ENCODE data around the gene ARL5B. TPM values are rescaled to one million over a fixed set of nuclear protein-coding genes. Genes with fewer than 3 reads are reported as not detected.

Gene ARL5B
- polyA plus RNA-seq, 3 donors, result 43.4 to 48.2 (median 43.9) TPM

GRCh38 chr10:18658271-18659124 lies 733 bp upstream of the ARL5B start:
- no peak for DNase-seq (ENCODE audit: low read depth in 3 of 3, low spot score in 2 of 3)

- DNase-seq (ENCODE audit: low read depth in 3 of 3, low spot score in 2 of 3), result no peak
Observed at GRCh38 chr10:18659819-18660535, 746 bp downstream of the ARL5B start.

- no peak for DNase-seq (ENCODE audit: low read depth in 3 of 3, low spot score in 2 of 3)
Observed at GRCh38 chr10:18660816-18661431, 1.7 kb downstream of the ARL5B start.

DNA sequence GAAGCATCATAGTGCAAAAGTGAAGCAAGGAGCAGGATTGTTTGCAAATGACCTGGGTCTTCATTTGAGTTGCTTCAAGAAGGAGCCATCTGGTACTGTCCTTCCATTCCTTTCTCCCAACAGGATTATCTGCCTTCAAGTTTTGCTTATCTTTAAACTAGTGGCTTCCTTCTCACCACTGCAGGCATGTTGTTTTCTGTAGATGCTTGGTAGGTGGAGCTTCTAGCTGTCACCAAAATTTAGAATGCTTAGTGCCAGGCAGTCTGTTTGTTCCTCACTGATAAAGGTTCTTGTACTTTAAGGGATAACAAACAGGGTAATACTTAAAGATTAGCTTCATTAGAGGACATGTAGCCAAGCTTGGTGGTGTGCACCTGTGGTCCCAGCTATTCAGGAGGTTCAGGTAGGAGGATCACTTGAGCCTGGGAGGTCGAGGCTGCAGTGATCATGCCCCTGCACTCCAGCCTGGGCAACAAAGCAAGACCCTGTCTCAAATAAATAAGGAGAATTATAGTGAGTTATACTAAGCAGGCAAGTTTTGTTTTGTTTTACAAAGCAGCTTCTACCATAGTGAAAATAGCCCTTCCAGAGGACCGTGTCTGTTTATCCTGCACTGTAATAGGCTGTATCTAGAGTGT lies 5.7 kb downstream of the ARL5B start:
- DNase-seq (ENCODE audit: low read depth in 3 of 3, low spot score in 2 of 3), result no peak

DNA sequence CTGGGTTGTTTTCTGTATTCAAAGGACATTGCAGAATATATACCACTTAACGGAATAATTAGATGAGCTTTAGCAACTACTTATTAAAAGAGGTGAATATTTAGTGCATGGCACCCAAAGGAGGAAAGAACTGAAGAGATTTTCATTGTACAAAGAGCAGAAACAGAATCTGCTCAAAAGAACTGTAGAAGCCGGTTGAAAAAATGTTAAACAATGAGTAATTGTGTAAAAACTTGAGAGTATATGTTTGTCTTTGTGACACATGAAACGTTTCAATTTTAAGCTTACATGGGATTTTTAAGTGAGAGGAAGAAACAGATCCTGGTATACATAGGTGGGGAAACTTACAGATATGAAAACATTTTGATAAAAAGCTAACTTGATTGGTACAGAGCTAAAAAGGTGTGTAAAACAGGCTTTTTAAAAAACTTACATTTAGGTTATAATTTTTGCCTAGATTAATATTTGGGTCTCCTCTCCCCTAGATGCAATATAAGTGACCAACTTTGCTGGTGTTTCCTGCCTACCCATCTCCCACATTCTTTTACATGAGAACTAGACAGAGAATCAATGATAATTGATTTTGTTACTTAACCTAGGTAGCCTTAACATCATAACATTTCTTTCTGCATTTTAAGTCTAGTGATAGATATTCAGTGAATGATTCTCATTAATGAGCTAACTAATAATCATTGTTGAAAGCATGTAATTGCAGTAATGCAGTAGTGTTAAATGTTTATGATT lies 6.8 kb downstream of the ARL5B start:
- DNase-seq (ENCODE audit: low read depth in 3 of 3, low spot score in 2 of 3), result no peak

DNA sequence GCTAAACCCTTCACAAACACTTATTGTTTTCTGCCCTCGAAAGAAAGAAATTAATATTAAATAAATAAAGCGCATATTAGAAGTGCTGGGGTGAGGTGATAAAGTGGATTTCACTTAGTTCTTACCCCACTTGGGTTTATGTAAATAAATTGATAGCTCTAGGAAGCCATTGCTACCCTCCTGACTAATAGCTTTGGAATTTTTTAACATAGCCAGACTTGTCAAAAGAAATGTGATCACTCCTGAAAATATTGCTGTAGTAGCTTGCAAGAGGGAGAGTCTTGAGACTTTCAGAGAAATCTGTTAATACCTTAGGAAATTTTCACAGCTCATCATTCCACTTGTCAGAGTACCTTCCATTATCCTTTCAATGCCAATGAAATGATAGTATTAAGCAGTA lies 7.6 kb downstream of the ARL5B start:
- DNase-seq (ENCODE audit: low read depth in 3 of 3, low spot score in 2 of 3), result no peak

GRCh38 chr10:18668026-18668425 lies 8.8 kb downstream of the ARL5B start:
- no peak for DNase-seq (ENCODE audit: low read depth in 3 of 3, low spot score in 2 of 3)

GRCh38 chr10:18675086-18675801 lies 16.0 kb downstream of the ARL5B start:
- DNase-seq (ENCODE audit: low read depth in 3 of 3, low spot score in 2 of 3), result no peak

- no peak for DNase-seq (ENCODE audit: low read depth in 3 of 3, low spot score in 2 of 3)
Observed at GRCh38 chr10:18680754-18681153, 21.5 kb downstream of the ARL5B start.

- DNase-seq (ENCODE audit: low read depth in 3 of 3, low spot score in 2 of 3), result no peak
Observed at GRCh38 chr10:18681366-18681765, 22.1 kb downstream of the ARL5B start.

DNA sequence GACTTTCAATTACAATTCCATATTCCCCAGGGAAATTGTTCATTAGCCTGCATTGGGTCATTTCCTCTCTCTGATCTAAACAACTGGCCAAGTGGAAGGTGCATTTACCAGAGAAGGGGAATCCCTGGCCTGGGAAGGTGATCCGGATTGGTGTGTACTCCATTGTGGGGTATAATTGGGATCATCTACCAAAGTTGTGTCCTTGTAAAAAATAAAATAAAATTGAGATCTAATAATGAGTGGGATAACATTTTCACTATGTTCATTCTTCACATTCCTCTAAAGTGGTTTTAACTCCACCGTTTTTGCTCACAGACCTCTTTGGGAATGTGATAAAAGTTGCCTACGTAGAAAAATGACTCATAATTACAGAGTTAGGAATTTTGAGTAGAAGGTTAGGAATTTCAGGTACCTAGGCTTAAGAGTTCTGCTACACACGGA lies 22.8 kb downstream of the ARL5B start:
- DNase-seq (ENCODE audit: low read depth in 3 of 3, low spot score in 2 of 3), result no peak

DNA sequence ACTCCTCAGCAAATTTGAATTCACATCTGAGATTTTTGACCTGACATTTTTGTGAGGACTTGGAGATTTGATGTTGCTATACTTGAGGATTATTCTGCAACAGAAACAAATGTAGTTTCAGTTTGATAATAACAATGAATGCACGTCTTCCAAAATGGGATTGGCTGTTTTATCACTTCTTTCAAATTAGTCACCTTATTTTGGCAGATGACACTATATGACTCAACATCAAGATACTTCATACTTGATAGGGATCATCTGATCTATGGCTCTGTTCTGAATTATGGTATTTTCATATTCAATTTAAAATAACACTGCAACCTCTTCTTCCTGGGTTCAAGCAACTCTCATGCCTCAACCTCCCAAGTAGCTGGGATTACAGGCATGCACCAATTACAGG lies 24.2 kb downstream of the ARL5B start:
- no peak for DNase-seq (ENCODE audit: low read depth in 3 of 3, low spot score in 2 of 3)

DNA sequence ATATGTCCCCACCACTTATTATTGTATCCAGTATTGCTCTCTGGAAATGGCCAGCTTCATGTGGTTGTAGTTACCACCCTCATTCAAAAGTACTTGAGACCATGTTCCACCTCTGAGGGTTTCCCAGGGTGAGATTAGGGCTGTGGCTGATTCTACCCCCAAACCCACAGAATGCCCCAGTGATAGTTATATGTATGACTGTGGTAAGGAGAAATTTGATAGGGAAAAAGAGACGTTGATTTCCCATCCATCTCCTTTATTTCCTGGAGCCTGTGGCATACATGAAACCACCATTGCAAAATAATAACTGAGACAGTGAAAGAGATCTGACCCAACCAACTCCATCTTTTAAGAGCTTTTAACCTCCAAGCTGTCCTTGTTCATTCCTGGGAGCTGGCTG lies 25.2 kb downstream of the ARL5B start:
- no peak for DNase-seq (ENCODE audit: low read depth in 3 of 3, low spot score in 2 of 3)

- DNase-seq (ENCODE audit: low read depth in 3 of 3, low spot score in 2 of 3), result no peak
Observed at GRCh38 chr10:18684953-18685352, 25.7 kb downstream of the ARL5B start.

DNA sequence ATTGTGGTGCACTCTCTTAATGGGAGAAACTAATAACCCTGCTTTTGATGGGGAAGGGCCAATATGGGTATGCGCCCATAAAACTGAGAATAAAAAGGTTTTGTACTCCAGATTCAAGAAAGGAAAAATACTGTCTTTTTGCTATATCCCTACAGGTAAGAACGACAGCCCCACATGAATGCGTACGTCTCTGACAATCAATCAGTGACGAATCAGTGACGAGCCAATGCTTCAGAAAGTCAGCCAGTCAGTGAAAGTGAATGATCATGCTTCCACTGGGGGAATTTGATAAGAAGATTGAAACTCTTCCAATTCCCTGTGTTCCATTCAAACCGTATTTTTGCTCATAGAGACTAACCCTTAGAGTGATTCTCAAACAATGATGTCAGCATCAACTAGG lies 26.3 kb downstream of the ARL5B start:
- DNase-seq (ENCODE audit: low read depth in 3 of 3, low spot score in 2 of 3), result no peak

DNA sequence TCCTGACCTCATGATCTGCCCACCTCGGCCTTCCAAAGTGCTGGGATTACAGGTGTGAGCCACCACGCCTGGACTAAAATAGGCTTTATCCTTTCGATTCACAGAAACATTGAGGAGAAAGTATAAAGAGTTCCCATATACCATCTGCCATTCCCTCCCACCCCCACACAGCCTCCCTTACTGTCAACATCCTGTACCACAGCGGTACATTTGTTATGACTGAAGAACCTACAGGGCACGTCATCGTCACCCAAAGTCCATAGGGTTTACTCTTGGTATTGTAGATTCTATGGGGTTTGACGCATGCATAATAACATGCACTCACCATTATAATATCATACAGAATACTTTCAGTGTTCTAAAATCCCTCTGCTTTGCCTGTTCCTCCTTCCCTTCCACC lies 28.0 kb downstream of the ARL5B start:
- DNase-seq (ENCODE audit: low read depth in 3 of 3, low spot score in 2 of 3), result no peak

GRCh38 chr10:18687706-18688105 lies 28.5 kb downstream of the ARL5B start:
- DNase-seq (ENCODE audit: low read depth in 3 of 3, low spot score in 2 of 3), result no peak

- no peak for DNase-seq (ENCODE audit: low read depth in 3 of 3, low spot score in 2 of 3)
Observed at GRCh38 chr10:18689498-18689897, 30.3 kb downstream of the ARL5B start.

GRCh38 chr10:18690541-18690940 lies 31.3 kb downstream of the ARL5B start:
- DNase-seq (ENCODE audit: low read depth in 3 of 3, low spot score in 2 of 3), result no peak

All from right renal cortex interstitium (tissue), 3 donors.